ENCODE data around the gene CPED1.
"Not testable (repeated sequence)": the region's sequence is repeated elsewhere in the genome, so short reads cannot be mapped to it uniquely, and the experiment has no call there.

Gene CPED1

DNA sequence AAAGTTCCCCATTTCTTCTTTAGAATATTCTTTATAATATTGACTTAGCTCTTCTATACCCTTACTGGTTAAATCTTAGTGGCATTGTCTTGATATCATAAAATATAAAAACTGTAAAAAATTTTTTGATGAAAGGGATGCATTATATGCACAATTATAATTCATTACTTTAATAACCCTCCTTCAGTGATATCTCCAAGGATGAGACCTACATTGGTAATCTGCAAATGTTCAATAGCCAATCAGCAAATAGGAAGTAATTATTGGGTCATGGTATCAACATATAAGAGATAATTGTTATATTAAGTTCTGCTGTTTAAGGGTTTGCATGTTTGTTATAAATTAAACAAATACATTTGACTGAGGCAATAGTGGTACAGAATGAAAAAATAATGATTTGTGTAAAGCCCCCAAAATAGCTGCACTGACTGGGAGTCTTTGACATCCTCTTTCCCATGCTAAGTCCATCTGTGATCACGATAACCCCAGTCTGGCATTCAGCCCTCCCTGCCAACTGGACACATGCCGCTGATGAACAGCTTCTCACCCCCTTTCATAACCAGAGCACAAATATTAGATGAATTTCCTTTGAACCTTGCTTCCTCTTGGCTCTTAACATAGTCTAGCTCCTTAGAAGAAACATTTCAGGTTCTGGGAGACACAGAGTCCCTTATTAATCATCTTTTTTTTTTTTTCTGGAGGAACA, 169.5 kb downstream of the CPED1 start:
- DNase-seq = no peak

DNA sequence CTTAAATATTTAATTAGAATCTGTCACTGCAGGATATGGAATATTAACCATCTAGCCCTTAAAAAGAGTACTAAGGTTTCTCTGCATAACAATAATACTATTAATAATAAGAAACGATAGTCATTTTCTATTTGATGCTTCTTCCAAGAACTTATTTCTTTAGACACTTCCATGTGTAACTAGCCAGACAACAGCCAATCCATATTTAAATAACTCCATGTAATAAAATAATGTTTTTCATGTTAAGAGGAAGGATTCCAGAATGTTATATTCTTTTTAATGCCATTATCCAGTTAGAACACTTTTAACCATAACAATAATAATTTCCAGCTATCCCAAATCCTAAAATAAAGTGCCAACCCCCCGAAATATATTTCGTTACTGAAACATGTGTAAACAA, 170.2 kb downstream of the CPED1 start:
- DNase-seq = no peak

DNA sequence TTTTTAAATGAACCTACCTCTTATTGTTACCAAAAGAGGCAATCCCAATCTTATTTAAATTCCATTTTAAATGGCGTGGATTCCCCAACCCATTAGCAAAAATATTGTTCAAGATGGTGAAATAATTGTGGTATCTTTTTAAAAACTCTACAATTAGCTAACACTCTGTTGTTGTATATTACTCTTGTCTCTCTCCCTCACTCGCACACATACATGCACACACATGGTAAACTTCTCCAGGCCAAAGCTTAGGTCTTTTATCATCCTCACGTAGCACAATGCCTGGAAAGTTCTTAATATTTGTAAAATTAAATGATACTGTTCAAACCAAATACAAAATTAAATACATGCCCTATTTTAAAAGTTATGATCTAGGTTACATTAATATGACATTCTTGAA, 171.0 kb downstream of the CPED1 start:
- DNase-seq = no peak

DNA sequence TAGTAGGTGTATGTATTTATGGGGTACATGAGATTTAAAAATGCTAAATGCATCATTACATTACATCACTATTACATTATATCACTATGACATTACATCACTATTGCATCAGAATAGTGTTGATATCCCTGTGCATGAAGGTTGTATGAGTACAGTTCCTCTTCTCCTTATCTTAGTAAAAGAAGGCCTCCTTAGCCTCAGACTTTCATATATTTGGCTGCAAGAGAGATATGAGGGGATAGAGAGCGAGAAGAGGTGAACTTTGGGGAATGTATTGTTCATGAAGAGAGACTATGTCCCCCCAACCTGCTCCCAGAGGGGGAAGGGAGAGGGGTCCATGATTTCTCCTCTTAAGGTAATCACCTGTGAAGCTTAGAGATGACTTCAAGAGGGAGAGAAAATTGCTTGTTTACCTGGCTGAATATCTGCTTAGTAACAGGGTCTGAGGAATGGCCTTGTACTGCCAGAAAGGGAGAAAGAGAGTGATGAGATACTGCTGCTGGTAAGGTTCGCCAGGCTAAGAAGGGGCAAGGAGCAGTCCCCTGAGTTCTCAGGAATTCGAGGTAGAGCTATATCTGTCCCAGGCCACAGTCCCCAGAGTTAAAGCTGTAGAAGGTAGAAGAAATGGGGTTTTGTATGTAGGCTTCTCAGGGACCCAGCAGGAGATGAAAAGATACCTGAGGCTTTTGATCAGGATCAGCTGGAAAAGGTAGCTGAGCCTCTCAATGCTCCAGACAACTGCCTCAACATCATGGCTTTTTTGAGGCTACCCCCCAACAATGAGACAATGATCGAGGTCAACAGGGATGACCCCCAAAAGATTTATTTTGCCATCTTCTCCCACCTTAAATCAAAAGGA, 171.9 kb downstream of the CPED1 start:
- DNase-seq = no peak

DNA sequence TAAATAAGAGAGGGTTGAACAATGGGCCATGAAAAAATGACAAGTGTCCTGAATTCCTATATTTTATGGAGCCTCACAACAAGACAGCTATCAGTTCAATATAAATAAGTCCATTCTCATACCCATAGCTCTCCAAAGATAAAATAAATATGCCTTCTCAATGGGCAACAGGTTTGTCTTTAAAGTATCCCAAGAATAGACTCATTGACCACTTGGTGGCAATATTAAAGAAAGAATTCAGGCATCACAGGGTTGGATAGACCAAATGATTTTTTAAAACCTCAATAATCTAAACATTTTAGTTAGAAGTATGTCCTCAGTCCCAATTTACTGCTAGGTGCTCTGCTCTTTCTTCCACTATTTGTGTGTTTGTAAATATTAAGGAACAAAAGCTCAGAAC, 175.2 kb downstream of the CPED1 start:
- no peak for DNase-seq

GRCh38 chr7:121164247-121164646, 175.7 kb downstream of the CPED1 start:
- no peak for DNase-seq

DNA sequence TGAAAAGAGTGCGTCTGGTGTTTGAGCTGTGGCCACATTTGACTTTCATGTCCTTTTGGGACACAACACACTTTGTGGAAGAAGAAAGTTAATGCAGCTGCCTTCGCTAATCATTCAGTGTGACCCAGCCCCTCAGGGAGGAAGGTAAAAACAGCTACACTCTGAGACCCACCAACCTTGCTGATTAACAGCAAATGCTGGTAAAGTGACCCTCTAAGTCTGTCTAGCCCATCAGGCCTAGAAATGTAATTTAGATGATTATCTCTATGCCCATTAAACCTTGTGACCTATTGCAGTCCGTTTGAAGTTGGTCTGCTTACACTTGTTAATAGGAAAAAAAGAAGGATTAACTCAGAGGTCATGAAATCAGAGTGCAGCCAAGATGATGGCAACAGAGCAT, 178.4 kb downstream of the CPED1 start:
- no peak for DNase-seq

GRCh38 chr7:121167971-121168370, 179.5 kb downstream of the CPED1 start:
- DNase-seq = no peak

DNA sequence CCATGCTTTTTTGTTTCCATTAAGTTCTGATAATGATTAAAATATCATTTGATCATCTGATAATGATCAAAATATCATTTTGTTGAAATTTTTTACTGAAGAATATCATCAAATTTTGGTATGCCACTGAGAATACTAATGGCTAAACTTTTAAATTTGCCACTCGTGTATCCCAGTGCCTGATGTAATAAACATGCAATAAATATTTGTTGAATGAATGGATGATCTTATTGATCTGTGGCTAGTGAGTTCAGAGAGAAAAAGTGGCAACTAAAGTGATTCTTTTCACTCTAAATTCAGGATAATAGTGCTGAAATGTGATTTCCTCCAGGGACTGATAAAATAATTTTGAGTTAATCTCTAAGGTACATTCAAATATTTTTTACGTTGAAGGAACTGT, 181.0 kb downstream of the CPED1 start:
- no peak for DNase-seq

DNA sequence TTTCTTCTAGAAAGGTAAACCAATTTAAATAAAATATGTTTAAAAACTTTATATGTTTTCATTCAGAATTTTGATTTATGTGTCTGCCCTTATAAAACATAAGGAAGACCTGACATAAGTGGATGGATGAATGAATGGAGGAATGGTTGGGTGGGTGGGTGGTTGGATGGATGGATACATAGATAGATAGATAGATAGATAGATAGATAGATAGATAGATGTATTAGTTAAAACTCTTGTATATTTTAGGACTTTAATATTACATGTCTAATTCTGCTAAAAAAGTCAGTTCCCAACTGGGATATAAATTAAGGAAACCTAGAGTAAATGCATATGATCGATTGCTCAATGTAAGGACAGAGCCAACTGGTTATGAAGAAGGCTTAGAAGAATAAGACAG, 184.0 kb downstream of the CPED1 start:
- no peak for DNase-seq

GRCh38 chr7:121175826-121176225, 187.3 kb downstream of the CPED1 start:
- DNase-seq = no peak

DNA sequence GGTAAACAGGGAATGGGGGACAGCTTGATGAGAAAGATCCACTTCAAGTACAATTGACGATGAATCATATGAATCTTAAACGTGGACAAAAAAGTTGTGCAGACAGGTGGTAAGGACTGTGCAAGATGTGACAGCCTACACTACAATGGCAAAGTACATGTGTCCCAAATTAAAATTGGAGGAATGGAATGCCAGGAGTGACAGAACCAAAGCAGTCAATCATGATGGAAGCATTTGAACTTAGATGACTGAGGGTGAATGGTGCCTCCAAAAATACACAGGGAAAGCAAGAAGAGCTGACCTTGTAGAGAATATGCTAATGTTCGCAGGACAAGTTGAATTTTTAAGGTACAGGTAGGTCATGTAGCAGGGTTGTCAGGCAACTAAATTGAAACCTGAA, 189.9 kb downstream of the CPED1 start:
- no peak for DNase-seq

GRCh38 chr7:121178869-121179497, 190.5 kb downstream of the CPED1 start:
- no peak for DNase-seq

- DNase-seq = no peak
These were observed 192.0 kb downstream of the CPED1 start for GRCh38 chr7:121180436-121181063.

GRCh38 chr7:121181357-121181756, 192.8 kb downstream of the CPED1 start:
- no peak for DNase-seq

DNA sequence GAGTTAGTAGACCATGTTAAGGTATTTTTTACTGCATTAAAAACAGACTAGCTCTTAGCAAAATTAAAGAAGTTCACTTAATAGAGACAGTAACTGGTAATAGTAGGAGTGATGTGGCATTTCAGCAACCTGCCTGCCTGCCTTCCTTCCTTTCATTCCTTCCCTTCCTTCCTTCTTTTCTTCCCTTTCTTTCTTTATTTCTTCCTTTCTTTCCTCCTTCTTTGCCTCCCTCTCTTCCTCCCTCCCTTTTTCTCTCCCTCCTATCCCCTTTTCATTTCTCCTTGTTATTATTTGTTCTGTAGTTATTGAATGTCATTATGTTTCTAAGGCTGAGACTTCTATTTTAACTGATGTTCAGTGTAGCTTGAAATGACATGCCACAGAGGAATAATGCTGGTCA, 193.8 kb downstream of the CPED1 start:
- no peak for DNase-seq

GRCh38 chr7:121182902-121183301, 194.4 kb downstream of the CPED1 start:
- DNase-seq = no peak

DNA sequence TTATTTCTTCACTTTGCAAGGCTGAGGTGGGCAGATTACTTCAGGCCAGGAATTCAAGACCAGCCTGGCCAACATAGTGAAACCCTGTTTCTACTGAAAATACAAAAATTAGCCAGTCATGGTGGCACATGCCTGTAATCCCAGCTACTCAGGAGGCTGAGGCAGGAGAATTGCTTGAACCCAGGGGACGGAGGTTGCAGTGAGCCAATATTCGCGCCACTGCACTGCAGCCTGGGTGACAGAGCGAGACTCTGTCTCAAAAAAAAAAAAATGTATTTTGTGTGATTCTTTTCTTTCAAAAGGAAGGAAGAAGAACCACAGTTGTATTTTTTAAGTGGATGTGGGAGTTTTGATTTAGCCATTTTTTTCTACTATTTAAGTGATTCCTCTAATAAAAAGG, 195.4 kb downstream of the CPED1 start:
- not testable (repeated sequence) for DNase-seq

DNA sequence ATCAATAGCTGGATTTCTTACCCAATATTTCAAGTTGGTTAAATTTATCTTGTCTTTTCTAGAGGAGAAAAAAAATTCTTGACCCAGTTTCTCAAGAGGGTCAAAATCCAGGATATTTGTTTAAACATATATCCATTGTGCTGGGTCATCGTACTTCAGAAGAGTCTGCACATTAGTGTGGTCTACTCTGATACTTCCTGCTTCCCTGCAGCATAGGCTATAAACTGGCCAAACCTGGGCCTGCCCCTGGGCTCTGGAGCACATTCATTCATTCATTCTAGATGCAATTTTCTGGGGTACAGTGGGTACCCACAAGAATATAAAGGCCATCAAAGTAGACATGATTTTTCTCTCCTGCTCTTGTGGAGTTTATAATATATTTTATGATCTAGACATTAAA, 198.2 kb downstream of the CPED1 start:
- DNase-seq = no peak

- DNase-seq = no peak
These were observed 198.7 kb downstream of the CPED1 start for GRCh38 chr7:121187222-121187621.

- DNase-seq = no peak
These were observed 199.2 kb downstream of the CPED1 start for GRCh38 chr7:121187676-121188075.

- DNase-seq = no peak
These were observed 204.3 kb downstream of the CPED1 start for GRCh38 chr7:121192834-121193233.

- no peak for DNase-seq
These were observed 206.5 kb downstream of the CPED1 start for GRCh38 chr7:121195010-121195409.

GRCh38 chr7:121195874-121196273, 207.4 kb downstream of the CPED1 start:
- DNase-seq = no peak
